ENCODE data around the gene BDH1. TPM values are rescaled to one million over a fixed set of nuclear protein-coding genes. Genes with fewer than 3 reads are reported as not detected.
"Not testable (repeated sequence)": the region's sequence is repeated elsewhere in the genome, so short reads cannot be mapped to it uniquely, and the experiment has no call there.

Gene BDH1
- total RNA-seq, 1 donor from 2014 or later, result 133 TPM

GRCh38 chr3:197590313-197590962 lies 34.7 kb upstream of the BDH1 start:
- peak overlapping the region; percentile 93 for H3K27ac Mint-ChIP-seq
- no peak for DNase-seq
- peaks cover 47% of the 10 kb centered on the region for H3K4me1 Mint-ChIP-seq
- H3K27me3 Mint-ChIP-seq, result no peaks in the 10 kb centered on the region
- intact Hi-C loops (cut with micrococcal nuclease), result no loop called here
- peaks cover 5% of the 10 kb centered on the region for H3K36me3 Mint-ChIP-seq (ENCODE audit: low read depth)
- H3K4me3 Mint-ChIP-seq, result peak overlapping the region; percentile 32
- H3K9me3 Mint-ChIP-seq, result no peaks in the 10 kb centered on the region

- Mint-ChIP-seq H3K4me3 (no peak overlapping the region), H3K4me1 (peaks cover 46% of the 10 kb centered on the region), H3K27ac (no peak overlapping the region)
Measured at GRCh38 chr3:197589545-197589944, 33.8 kb upstream of the BDH1 start.

GRCh38 chr3:197586768-197587167 lies 31.0 kb upstream of the BDH1 start:
- H3K27me3 Mint-ChIP-seq; DNase-seq; H3K27ac Mint-ChIP-seq; H3K4me3 Mint-ChIP-seq; H3K9me3 Mint-ChIP-seq; H3K36me3 Mint-ChIP-seq (ENCODE audit: low read depth); intact Hi-C loops (cut with micrococcal nuclease): not testable (repeated sequence)
- H3K4me1 Mint-ChIP-seq, result peaks cover 29% of the 10 kb centered on the region

More at GRCh38 chr3:197589545-197589944, 33.8 kb upstream of the BDH1 start:
- intact Hi-C loops (cut with micrococcal nuclease), result no loop called here
- no peak for DNase-seq
- H3K27me3 Mint-ChIP-seq, result no peaks in the 10 kb centered on the region
- H3K36me3 Mint-ChIP-seq (ENCODE audit: low read depth), result peaks cover 4% of the 10 kb centered on the region
- no peaks in the 10 kb centered on the region for H3K9me3 Mint-ChIP-seq

GRCh38 chr3:197586181-197586580 lies 30.4 kb upstream of the BDH1 start:
- Mint-ChIP-seq H3K27me3 (no peaks in the 10 kb centered on the region), H3K9me3 (no peaks in the 10 kb centered on the region), H3K27ac (no peak overlapping the region), H3K36me3 (ENCODE audit: low read depth) (no peaks in the 10 kb centered on the region), H3K4me3 (no peak overlapping the region), H3K4me1 (peaks cover 23% of the 10 kb centered on the region)
- intact Hi-C loops (cut with micrococcal nuclease), result no loop called here
- no peak for DNase-seq

- no peak for DNase-seq
- H3K4me3 Mint-ChIP-seq, result no peak overlapping the region
Measured at GRCh38 chr3:197584733-197585132, 29.0 kb upstream of the BDH1 start.

GRCh38 chr3:197583371-197583770 lies 27.6 kb upstream of the BDH1 start:
- Mint-ChIP-seq H3K9me3 (no peaks in the 10 kb centered on the region), H3K4me3 (no peak overlapping the region), H3K36me3 (ENCODE audit: low read depth) (peaks cover 2% of the 10 kb centered on the region), H3K4me1 (peaks cover 12% of the 10 kb centered on the region), H3K27ac (no peak overlapping the region), H3K27me3 (no peaks in the 10 kb centered on the region)
- intact Hi-C loops (cut with micrococcal nuclease), result no loop called here
- no peak for DNase-seq

More at GRCh38 chr3:197584733-197585132, 29.0 kb upstream of the BDH1 start:
- intact Hi-C loops (cut with micrococcal nuclease), result no loop called here
- H3K27ac Mint-ChIP-seq, result no peak overlapping the region
- peaks cover 12% of the 10 kb centered on the region for H3K4me1 Mint-ChIP-seq
- H3K36me3 Mint-ChIP-seq (ENCODE audit: low read depth), result no peaks in the 10 kb centered on the region
- no peaks in the 10 kb centered on the region for H3K9me3 Mint-ChIP-seq
- H3K27me3 Mint-ChIP-seq, result no peaks in the 10 kb centered on the region

- no peak overlapping the region for H3K4me3 Mint-ChIP-seq
- intact Hi-C loops (cut with micrococcal nuclease), result no loop called here
Measured at GRCh38 chr3:197580253-197580691, 24.5 kb upstream of the BDH1 start.

GRCh38 chr3:197578376-197578775 lies 22.6 kb upstream of the BDH1 start:
- peaks cover 5% of the 10 kb centered on the region for H3K36me3 Mint-ChIP-seq (ENCODE audit: low read depth)
- H3K27ac Mint-ChIP-seq, result no peak overlapping the region
- H3K9me3 Mint-ChIP-seq, result no peaks in the 10 kb centered on the region
- no peak for DNase-seq
- intact Hi-C loops (cut with micrococcal nuclease), result no loop called here
- H3K4me3 Mint-ChIP-seq, result no peak overlapping the region
- H3K27me3 Mint-ChIP-seq, result no peaks in the 10 kb centered on the region
- peaks cover 1% of the 10 kb centered on the region for H3K4me1 Mint-ChIP-seq

More at GRCh38 chr3:197580253-197580691, 24.5 kb upstream of the BDH1 start:
- Mint-ChIP-seq H3K27me3 (no peaks in the 10 kb centered on the region), H3K9me3 (no peaks in the 10 kb centered on the region), H3K36me3 (ENCODE audit: low read depth) (peaks cover 5% of the 10 kb centered on the region), H3K4me1 (peaks cover 3% of the 10 kb centered on the region), H3K27ac (no peak overlapping the region)
- no peak for DNase-seq

GRCh38 chr3:197577366-197578074 lies 21.8 kb upstream of the BDH1 start:
- Mint-ChIP-seq H3K27me3 (no peaks in the 10 kb centered on the region), H3K27ac (no peak overlapping the region)
- intact Hi-C loops (cut with micrococcal nuclease), result no loop called here

GRCh38 chr3:197576838-197577237 lies 21.1 kb upstream of the BDH1 start:
- peaks cover 1% of the 10 kb centered on the region for H3K4me1 Mint-ChIP-seq
- H3K27ac Mint-ChIP-seq, result no peak overlapping the region
- no peaks in the 10 kb centered on the region for H3K9me3 Mint-ChIP-seq
- H3K27me3 Mint-ChIP-seq, result no peaks in the 10 kb centered on the region
- H3K4me3 Mint-ChIP-seq, result no peak overlapping the region
- peaks cover 5% of the 10 kb centered on the region for H3K36me3 Mint-ChIP-seq (ENCODE audit: low read depth)
- intact Hi-C loops (cut with micrococcal nuclease), result no loop called here
- no peak for DNase-seq

More at GRCh38 chr3:197577366-197578074, 21.8 kb upstream of the BDH1 start:
- DNase-seq, result no peak
- Mint-ChIP-seq H3K4me1 (peaks cover 1% of the 10 kb centered on the region), H3K36me3 (ENCODE audit: low read depth) (peaks cover 5% of the 10 kb centered on the region), H3K4me3 (no peak overlapping the region), H3K9me3 (no peaks in the 10 kb centered on the region)

- H3K4me1 Mint-ChIP-seq, result peaks cover 1% of the 10 kb centered on the region
- no peak for DNase-seq
- H3K9me3 Mint-ChIP-seq, result peaks cover 7% of the 10 kb centered on the region
- intact Hi-C loops (cut with micrococcal nuclease), result no loop called here
- no peak overlapping the region for H3K4me3 Mint-ChIP-seq
- H3K27ac Mint-ChIP-seq, result no peak overlapping the region
- peaks cover 10% of the 10 kb centered on the region for H3K36me3 Mint-ChIP-seq (ENCODE audit: low read depth)
- H3K27me3 Mint-ChIP-seq, result no peaks in the 10 kb centered on the region
Measured at GRCh38 chr3:197575362-197575761, 19.6 kb upstream of the BDH1 start.

- H3K4me1 Mint-ChIP-seq; H3K4me3 Mint-ChIP-seq; H3K9me3 Mint-ChIP-seq; H3K27ac Mint-ChIP-seq; intact Hi-C loops (cut with micrococcal nuclease); H3K27me3 Mint-ChIP-seq; DNase-seq: not testable (repeated sequence)
- H3K36me3 Mint-ChIP-seq (ENCODE audit: low read depth), result peaks cover 11% of the 10 kb centered on the region
Measured at GRCh38 chr3:197574396-197574991, 18.7 kb upstream of the BDH1 start.

- peaks cover 9% of the 10 kb centered on the region for H3K36me3 Mint-ChIP-seq (ENCODE audit: low read depth)
Measured at GRCh38 chr3:197573048-197573767, 17.4 kb upstream of the BDH1 start.

GRCh38 chr3:197571880-197572172 lies 16.1 kb upstream of the BDH1 start:
- intact Hi-C loops (cut with micrococcal nuclease); H3K4me1 Mint-ChIP-seq; H3K27ac Mint-ChIP-seq; H3K4me3 Mint-ChIP-seq; H3K27me3 Mint-ChIP-seq; DNase-seq; H3K36me3 Mint-ChIP-seq (ENCODE audit: low read depth): not testable (repeated sequence)
- H3K9me3 Mint-ChIP-seq, result peaks cover 14% of the 10 kb centered on the region

More at GRCh38 chr3:197573048-197573767, 17.4 kb upstream of the BDH1 start:
- Mint-ChIP-seq H3K9me3 (peaks cover 11% of the 10 kb centered on the region), H3K27ac (no peak overlapping the region), H3K4me3 (no peak overlapping the region), H3K27me3 (peaks cover 2% of the 10 kb centered on the region), H3K4me1 (peaks cover 1% of the 10 kb centered on the region)
- no peak for DNase-seq
- intact Hi-C loops (cut with micrococcal nuclease), result no loop called here

Measured in activated CD4-positive, alpha-beta T cell treated with anti-CD3 and anti-CD28 coated beads, Interleukin-2, amount 10 ng/mL, durations not matched to agents 24 days and 14 days (primary cell).